ENCODE measurements around the gene ASAP3. TPM values are rescaled to one million over a fixed set of nuclear protein-coding genes. Genes with fewer than 3 reads are reported as not detected.

The ASAP3 gene
- total and polyA plus RNA-seq, 4 donors: 33.3 to 60.6 (median 38.1) TPM

GRCh38 chr1:23480187-23481025 lies 3.6 kb downstream of the ASAP3 start:
- WGBS (ENCODE audit: insufficient coverage): 100% methylated on average over 2 of the region's 4 CpGs
- H3K4me3 ChIP-seq (ENCODE audit: low read depth, low read length): no peak overlapping the region
- H3K27ac ChIP-seq (ENCODE audit: low read depth, low read length): no peak overlapping the region
- no peak for DNase-seq (ENCODE audit: low read depth in 4 of 6, low spot score in 6 of 6)
- H3K36me3 ChIP-seq (ENCODE audit: control insufficient read depth, insufficient read depth, low read length): no peaks in the 10 kb centered on the region
- H3K9me3 ChIP-seq (ENCODE audit: control insufficient read depth, insufficient read depth, low read length): no peaks in the 10 kb centered on the region
- peaks cover 3% of the 10 kb centered on the region for H3K27me3 ChIP-seq (ENCODE audit: control insufficient read depth, insufficient read depth, low read length)
- H3K4me1 ChIP-seq (ENCODE audit: control insufficient read depth, insufficient read depth, low read length): peaks cover 38% of the 10 kb centered on the region

- peak overlapping the region; percentile 40 for H3K27ac ChIP-seq (ENCODE audit: low read depth, low read length)
- no peaks in the 10 kb centered on the region for H3K36me3 ChIP-seq (ENCODE audit: control insufficient read depth, insufficient read depth, low read length)
- no peak overlapping the region for H3K4me3 ChIP-seq (ENCODE audit: low read depth, low read length)
- H3K9me3 ChIP-seq (ENCODE audit: control insufficient read depth, insufficient read depth, low read length): no peaks in the 10 kb centered on the region
- no peak for DNase-seq (ENCODE audit: low read depth in 4 of 6, low spot score in 6 of 6)
- no CpG with 5 or more reads among the region's 2 CpGs for WGBS (ENCODE audit: insufficient coverage)
- peaks cover 3% of the 10 kb centered on the region for H3K27me3 ChIP-seq (ENCODE audit: control insufficient read depth, insufficient read depth, low read length)
- H3K4me1 ChIP-seq (ENCODE audit: control insufficient read depth, insufficient read depth, low read length): peaks cover 41% of the 10 kb centered on the region
Measured at GRCh38 chr1:23479666-23479941, 4.4 kb downstream of the ASAP3 start.

GRCh38 chr1:23478896-23479665 lies 4.9 kb downstream of the ASAP3 start:
- peak in 1 of 6 donors; percentile 66 for DNase-seq (ENCODE audit: low read depth in 4 of 6, low spot score in 6 of 6)
- H3K27me3 ChIP-seq (ENCODE audit: control insufficient read depth, insufficient read depth, low read length): peaks cover 3% of the 10 kb centered on the region
- peaks cover 44% of the 10 kb centered on the region for H3K4me1 ChIP-seq (ENCODE audit: control insufficient read depth, insufficient read depth, low read length)
- no peak overlapping the region for H3K4me3 ChIP-seq (ENCODE audit: low read depth, low read length)
- no peaks in the 10 kb centered on the region for H3K36me3 ChIP-seq (ENCODE audit: control insufficient read depth, insufficient read depth, low read length)
- WGBS (ENCODE audit: insufficient coverage): 52% methylated on average over 7 of the region's 9 CpGs
- peak overlapping the region; percentile 40 for H3K27ac ChIP-seq (ENCODE audit: low read depth, low read length)
- H3K9me3 ChIP-seq (ENCODE audit: control insufficient read depth, insufficient read depth, low read length): no peaks in the 10 kb centered on the region

GRCh38 chr1:23477359-23478144 lies 6.4 kb downstream of the ASAP3 start:
- H3K9me3 ChIP-seq (ENCODE audit: control insufficient read depth, insufficient read depth, low read length): no peaks in the 10 kb centered on the region
- no peak overlapping the region for H3K4me3 ChIP-seq (ENCODE audit: low read depth, low read length)
- no peaks in the 10 kb centered on the region for H3K36me3 ChIP-seq (ENCODE audit: control insufficient read depth, insufficient read depth, low read length)
- H3K27me3 ChIP-seq (ENCODE audit: control insufficient read depth, insufficient read depth, low read length): no peaks in the 10 kb centered on the region
- no peak for DNase-seq (ENCODE audit: low read depth in 4 of 6, low spot score in 6 of 6)
- H3K4me1 ChIP-seq (ENCODE audit: control insufficient read depth, insufficient read depth, low read length): peaks cover 32% of the 10 kb centered on the region
- WGBS (ENCODE audit: insufficient coverage): 88% methylated on average over 8 of the region's 10 CpGs
- H3K27ac ChIP-seq (ENCODE audit: low read depth, low read length): no peak overlapping the region

- no peak for DNase-seq (ENCODE audit: low read depth in 4 of 6, low spot score in 6 of 6)
- no peak overlapping the region for H3K4me3 ChIP-seq (ENCODE audit: low read depth, low read length)
- no peaks in the 10 kb centered on the region for H3K36me3 ChIP-seq (ENCODE audit: control insufficient read depth, insufficient read depth, low read length)
- WGBS (ENCODE audit: insufficient coverage): no CpG with 5 or more reads among the region's 3 CpGs
- H3K27ac ChIP-seq (ENCODE audit: low read depth, low read length): no peak overlapping the region
- peaks cover 26% of the 10 kb centered on the region for H3K4me1 ChIP-seq (ENCODE audit: control insufficient read depth, insufficient read depth, low read length)
- no peaks in the 10 kb centered on the region for H3K9me3 ChIP-seq (ENCODE audit: control insufficient read depth, insufficient read depth, low read length)
- H3K27me3 ChIP-seq (ENCODE audit: control insufficient read depth, insufficient read depth, low read length): no peaks in the 10 kb centered on the region
Measured at GRCh38 chr1:23475641-23476040, 8.3 kb downstream of the ASAP3 start.

- Histone ChIP-seq H3K36me3 (ENCODE audit: control insufficient read depth, insufficient read depth, low read length) (no peaks in the 10 kb centered on the region), H3K27ac (ENCODE audit: low read depth, low read length) (peak overlapping the region; percentile 52), H3K4me3 (ENCODE audit: low read depth, low read length) (no peak overlapping the region), H3K27me3 (ENCODE audit: control insufficient read depth, insufficient read depth, low read length) (no peaks in the 10 kb centered on the region), H3K4me1 (ENCODE audit: control insufficient read depth, insufficient read depth, low read length) (peaks cover 31% of the 10 kb centered on the region), H3K9me3 (ENCODE audit: control insufficient read depth, insufficient read depth, low read length) (no peaks in the 10 kb centered on the region)
- WGBS (ENCODE audit: insufficient coverage): 53% methylated on average over 5 of the region's 6 CpGs
- DNase-seq (ENCODE audit: low read depth in 4 of 6, low spot score in 6 of 6): peak in 3 of 6 donors; percentile 33 to 74 (median 62)
Measured at GRCh38 chr1:23475134-23475628, 8.8 kb downstream of the ASAP3 start.

- no peaks in the 10 kb centered on the region for H3K27me3 ChIP-seq (ENCODE audit: control insufficient read depth, insufficient read depth, low read length)
- no peak overlapping the region for H3K27ac ChIP-seq (ENCODE audit: low read depth, low read length)
- no peak for DNase-seq (ENCODE audit: low read depth in 4 of 6, low spot score in 6 of 6)
- 95% methylated on average over 6 of the region's 6 CpGs for WGBS (ENCODE audit: insufficient coverage)
- H3K4me1 ChIP-seq (ENCODE audit: control insufficient read depth, insufficient read depth, low read length): peaks cover 27% of the 10 kb centered on the region
- H3K36me3 ChIP-seq (ENCODE audit: control insufficient read depth, insufficient read depth, low read length): no peaks in the 10 kb centered on the region
- no peak overlapping the region for H3K4me3 ChIP-seq (ENCODE audit: low read depth, low read length)
- H3K9me3 ChIP-seq (ENCODE audit: control insufficient read depth, insufficient read depth, low read length): no peaks in the 10 kb centered on the region
Measured at GRCh38 chr1:23473037-23473800, 10.8 kb downstream of the ASAP3 start.

GRCh38 chr1:23472351-23473036 lies 11.5 kb downstream of the ASAP3 start:
- Histone ChIP-seq H3K36me3 (ENCODE audit: control insufficient read depth, insufficient read depth, low read length) (no peaks in the 10 kb centered on the region), H3K27ac (ENCODE audit: low read depth, low read length) (no peak overlapping the region), H3K27me3 (ENCODE audit: control insufficient read depth, insufficient read depth, low read length) (no peaks in the 10 kb centered on the region), H3K9me3 (ENCODE audit: control insufficient read depth, insufficient read depth, low read length) (no peaks in the 10 kb centered on the region), H3K4me3 (ENCODE audit: low read depth, low read length) (no peak overlapping the region), H3K4me1 (ENCODE audit: control insufficient read depth, insufficient read depth, low read length) (peaks cover 22% of the 10 kb centered on the region)
- no peak for DNase-seq (ENCODE audit: low read depth in 4 of 6, low spot score in 6 of 6)
- 79% methylated on average over 3 of the region's 5 CpGs for WGBS (ENCODE audit: insufficient coverage)

Measured in spinal cord (tissue), 10 donors.